Activated T-helper 2 cell treated with anti-CD3 and anti-CD28 coated beads, Interferon-gamma antibody, Interleukin-2, Interleukin-4, amounts not matched to agents 10 μg/mL and 5 μg/mL and 100 μg/mL, durations not matched to agents 14 hours and 24 hours and 36 hours (primary cell): ENCODE results near the gene HTR3B. TPM values are rescaled to one million over a fixed set of nuclear protein-coding genes. Genes with fewer than 3 reads are reported as not detected.

Experiments
- DNase-seq: peaks from one replicate; pipeline ENCODE4 v3.0.0; 2021; ENCODE audit warnings: low spot score
- H3K27ac Mint-ChIP-seq: one replicate; pipeline ENCODE4 v1.8.0; 2021; ENCODE audit warnings: mixed read lengths
- H3K27me3 Mint-ChIP-seq: one replicate; pipeline ENCODE4 v1.8.0; 2021; ENCODE audit warnings: low read depth, mixed read lengths
- H3K36me3 Mint-ChIP-seq: one replicate; pipeline ENCODE4 v1.8.0; 2021; ENCODE audit warnings: low read depth, mixed read lengths
- H3K4me1 Mint-ChIP-seq: one replicate; pipeline ENCODE4 v1.8.0; 2021; ENCODE audit warnings: low read depth, mixed read lengths
- H3K4me3 Mint-ChIP-seq: one replicate; pipeline ENCODE4 v1.8.0; 2021; ENCODE audit warnings: low read depth, mild to moderate bottlenecking, moderate library complexity, mixed read lengths
- H3K9me3 Mint-ChIP-seq: one replicate; pipeline ENCODE4 v1.8.0; 2021; ENCODE audit warnings: mixed read lengths
- intact Hi-C: fragments of 100-400 bp; cut with micrococcal nuclease; formaldehyde crosslinking; loops from one replicate; pipeline ENCODE4 v1.15.1; 2023
- total RNA-seq: library from RNA; stranded (reverse); gene quantifications from 2 replicates; pipeline ENCODE4 v1.2.3, GENCODE V29; 2022

The HTR3B gene, protein sequence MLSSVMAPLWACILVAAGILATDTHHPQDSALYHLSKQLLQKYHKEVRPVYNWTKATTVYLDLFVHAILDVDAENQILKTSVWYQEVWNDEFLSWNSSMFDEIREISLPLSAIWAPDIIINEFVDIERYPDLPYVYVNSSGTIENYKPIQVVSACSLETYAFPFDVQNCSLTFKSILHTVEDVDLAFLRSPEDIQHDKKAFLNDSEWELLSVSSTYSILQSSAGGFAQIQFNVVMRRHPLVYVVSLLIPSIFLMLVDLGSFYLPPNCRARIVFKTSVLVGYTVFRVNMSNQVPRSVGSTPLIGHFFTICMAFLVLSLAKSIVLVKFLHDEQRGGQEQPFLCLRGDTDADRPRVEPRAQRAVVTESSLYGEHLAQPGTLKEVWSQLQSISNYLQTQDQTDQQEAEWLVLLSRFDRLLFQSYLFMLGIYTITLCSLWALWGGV
- not detected in 2 replicates for total RNA-seq

DNA sequence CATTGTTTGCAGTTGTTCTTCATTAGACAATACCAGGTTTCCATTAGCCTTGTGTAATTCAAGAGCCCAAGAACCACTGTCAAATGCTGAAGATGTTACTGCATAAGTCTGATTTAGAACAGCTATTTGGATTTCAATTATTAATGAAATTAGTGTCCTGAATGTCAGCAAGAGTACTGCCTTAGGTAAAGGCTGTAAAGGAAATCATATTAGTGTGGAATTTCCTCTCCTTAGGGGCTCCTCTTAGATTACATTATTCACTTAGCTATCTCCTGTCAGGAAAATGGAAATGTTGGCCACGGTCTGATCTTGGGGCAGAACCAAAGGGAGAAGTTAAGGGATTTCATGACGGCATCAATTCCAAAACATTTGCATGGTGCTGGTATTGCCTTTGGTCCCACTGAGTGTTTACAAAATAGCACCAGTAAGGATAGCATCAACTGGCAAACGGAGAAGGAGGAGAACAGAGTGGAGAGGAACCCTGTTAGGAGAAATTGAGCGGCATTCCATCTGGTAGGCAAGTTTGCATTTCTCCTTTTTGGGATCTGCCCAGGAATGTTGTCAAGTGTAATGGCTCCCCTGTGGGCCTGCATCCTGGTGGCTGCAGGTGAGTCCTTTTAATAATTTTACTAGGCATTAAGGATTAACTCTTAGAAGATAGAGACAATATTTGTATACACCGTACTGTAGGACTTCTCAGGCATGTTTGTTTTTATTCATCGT, at the start of gene HTR3B:
HTR3B (plus strand) TSS at position 418 of the 723 bp plus-strand sequence; CDS start at position 556, 138 bp downstream.
- DNase-seq, result no peak
- Mint-ChIP-seq H3K4me3 (no peak within 1 kb of the TSS), H3K27ac (no peak within 1 kb of the TSS), H3K27me3 (peaks cover 29% of the 10 kb centered on the region), H3K9me3 (no peaks in the 10 kb centered on the region), H3K4me1 (no peaks in the 10 kb centered on the region), H3K36me3 (no peaks in the 10 kb centered on the region)
- intact Hi-C loops, result no loop called here

DNA sequence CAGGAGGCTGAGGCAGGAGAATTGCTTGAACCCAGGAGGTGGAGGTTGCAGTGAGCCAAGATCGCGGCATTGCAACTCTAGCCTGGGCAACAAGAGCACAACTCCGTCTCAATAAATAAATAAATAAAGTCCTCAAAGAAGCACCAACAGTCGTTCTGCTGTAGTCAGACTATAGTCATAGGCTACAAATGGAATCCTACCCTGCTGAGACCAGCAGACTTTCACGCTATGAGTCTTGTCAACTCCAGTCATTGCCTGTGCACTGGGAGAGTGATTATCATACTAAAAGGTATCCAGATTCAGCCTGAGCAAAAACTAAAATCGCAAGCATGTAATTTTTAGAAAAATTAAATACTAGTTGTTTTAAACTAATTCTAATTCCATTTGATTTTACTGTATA, 48.8 kb upstream of the HTR3B start:
- no peaks in the 10 kb centered on the region for H3K9me3 Mint-ChIP-seq
- H3K27me3 Mint-ChIP-seq, result no peaks in the 10 kb centered on the region
- no peak overlapping the region for H3K27ac Mint-ChIP-seq
- no peak for DNase-seq
- H3K4me1 Mint-ChIP-seq, result peaks cover 16% of the 10 kb centered on the region
- H3K4me3 Mint-ChIP-seq, result no peak overlapping the region
- intact Hi-C loops, result no loop called here
- H3K36me3 Mint-ChIP-seq, result peaks cover 26% of the 10 kb centered on the region

DNA sequence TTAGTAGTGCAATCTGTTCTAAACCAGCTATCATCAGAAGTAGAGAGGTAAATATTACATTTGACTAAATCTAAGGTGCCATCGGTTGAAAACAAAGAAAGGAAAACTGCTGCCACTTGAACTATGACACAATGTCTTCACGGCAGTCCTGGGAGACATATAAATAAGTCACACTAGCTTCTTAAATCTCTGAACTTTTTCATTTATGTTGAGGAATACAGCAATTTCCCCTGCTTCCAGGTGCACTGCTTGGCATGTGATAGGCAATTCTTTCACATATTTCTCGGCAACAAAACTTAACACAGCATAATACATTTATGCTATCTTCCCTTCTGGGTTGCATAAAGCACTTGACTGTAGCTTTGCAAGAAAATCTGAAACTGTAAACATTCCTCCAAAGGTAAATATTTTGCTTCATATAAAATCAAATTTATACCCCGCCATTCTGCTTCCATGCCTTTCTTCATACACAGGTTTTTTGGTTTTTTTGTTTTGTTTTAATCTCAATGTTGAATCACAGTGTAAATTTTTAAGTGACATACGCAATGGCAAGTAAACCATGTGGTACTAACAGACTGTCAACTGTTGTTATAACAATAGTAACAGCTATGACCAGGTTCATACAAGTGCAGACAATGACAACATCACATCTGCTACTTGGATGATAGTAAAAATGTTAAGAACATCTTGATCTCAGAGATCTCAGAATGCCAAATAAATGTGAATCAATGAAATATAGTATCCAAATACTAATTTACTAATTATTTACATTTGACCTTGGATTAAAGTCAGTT, 47.4 kb upstream of the HTR3B start:
- no peak for DNase-seq
- Mint-ChIP-seq H3K27ac (no peak overlapping the region), H3K4me1 (peaks cover 23% of the 10 kb centered on the region), H3K9me3 (no peaks in the 10 kb centered on the region), H3K4me3 (no peak overlapping the region), H3K27me3 (no peaks in the 10 kb centered on the region), H3K36me3 (peaks cover 22% of the 10 kb centered on the region)
- intact Hi-C loops, result no loop called here

DNA sequence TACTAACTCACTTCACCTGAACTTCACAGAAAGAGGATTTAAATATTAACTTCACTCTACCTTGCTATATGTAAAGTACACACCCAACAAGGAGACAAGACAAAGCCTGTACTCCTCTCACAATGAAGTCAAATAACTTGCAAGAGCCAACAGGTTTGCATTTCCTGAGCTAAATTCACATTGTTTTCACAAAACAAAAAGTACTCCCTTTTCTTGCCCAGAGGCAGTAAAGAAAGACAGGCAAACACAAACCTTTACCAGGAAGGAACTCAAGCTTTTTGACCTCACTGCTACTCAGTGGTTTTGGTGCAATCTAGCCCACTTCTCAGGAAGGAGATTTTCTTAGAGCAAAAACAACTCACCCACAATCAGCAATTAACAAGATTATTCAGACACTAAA, 44.9 kb upstream of the HTR3B start:
- H3K36me3 Mint-ChIP-seq, result peaks cover 24% of the 10 kb centered on the region
- no peaks in the 10 kb centered on the region for H3K27me3 Mint-ChIP-seq
- H3K9me3 Mint-ChIP-seq, result no peaks in the 10 kb centered on the region
- peak overlapping the region; percentile 79 for H3K27ac Mint-ChIP-seq
- no peak for DNase-seq
- H3K4me3 Mint-ChIP-seq, result peak overlapping the region; percentile 61
- H3K4me1 Mint-ChIP-seq, result peaks cover 29% of the 10 kb centered on the region
- intact Hi-C loops, result no loop called here

DNA sequence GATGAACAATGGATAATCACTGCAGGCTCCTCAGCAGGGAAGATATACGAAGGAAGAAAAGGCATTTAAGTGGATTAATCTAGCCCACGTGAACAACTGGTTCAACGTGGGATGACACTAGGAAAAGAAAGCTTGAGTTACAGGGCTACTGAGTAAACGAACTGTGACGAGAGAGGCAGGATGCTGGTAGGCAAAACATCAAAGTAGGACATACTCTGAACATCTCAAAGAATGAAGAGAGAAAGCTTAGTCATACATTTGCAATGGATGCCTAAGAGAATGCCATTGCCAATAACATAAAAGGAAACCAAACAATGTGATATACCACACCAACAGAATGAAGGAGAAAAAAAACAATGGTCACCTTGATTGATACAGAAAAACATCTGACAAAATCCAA, 42.2 kb upstream of the HTR3B start:
- H3K27me3 Mint-ChIP-seq, result no peaks in the 10 kb centered on the region
- no peak overlapping the region for H3K4me3 Mint-ChIP-seq
- H3K27ac Mint-ChIP-seq, result peak overlapping the region; percentile 58
- H3K9me3 Mint-ChIP-seq, result no peaks in the 10 kb centered on the region
- intact Hi-C loops, result no loop called here
- H3K36me3 Mint-ChIP-seq, result peaks cover 46% of the 10 kb centered on the region
- no peak for DNase-seq
- H3K4me1 Mint-ChIP-seq, result peaks cover 28% of the 10 kb centered on the region

DNA sequence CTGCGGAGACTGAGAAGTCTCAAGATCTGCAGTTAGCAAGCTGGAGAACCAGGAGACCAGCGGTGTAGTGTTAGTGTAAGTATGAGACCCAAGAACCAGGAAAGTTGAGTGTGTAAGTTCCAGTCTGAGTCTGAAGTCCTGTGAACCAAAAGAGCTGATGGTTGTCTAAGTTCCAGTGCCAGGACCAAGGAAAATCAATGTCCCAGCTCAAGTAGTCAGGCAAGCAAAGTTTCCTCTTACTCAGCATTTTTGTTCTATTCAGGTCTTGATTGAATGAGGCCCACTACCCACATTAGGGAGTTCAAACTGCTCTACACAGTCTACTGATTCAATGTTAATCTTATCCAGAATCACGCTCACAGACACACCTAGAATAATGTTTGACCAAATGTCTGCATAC, 40.2 kb upstream of the HTR3B start:
- intact Hi-C loops, result no loop called here
- H3K9me3 Mint-ChIP-seq, result no peaks in the 10 kb centered on the region
- H3K27ac Mint-ChIP-seq, result no peak overlapping the region
- H3K4me3 Mint-ChIP-seq, result no peak overlapping the region
- peaks cover 56% of the 10 kb centered on the region for H3K36me3 Mint-ChIP-seq
- peaks cover 32% of the 10 kb centered on the region for H3K4me1 Mint-ChIP-seq
- no peak for DNase-seq
- H3K27me3 Mint-ChIP-seq, result no peaks in the 10 kb centered on the region

DNA sequence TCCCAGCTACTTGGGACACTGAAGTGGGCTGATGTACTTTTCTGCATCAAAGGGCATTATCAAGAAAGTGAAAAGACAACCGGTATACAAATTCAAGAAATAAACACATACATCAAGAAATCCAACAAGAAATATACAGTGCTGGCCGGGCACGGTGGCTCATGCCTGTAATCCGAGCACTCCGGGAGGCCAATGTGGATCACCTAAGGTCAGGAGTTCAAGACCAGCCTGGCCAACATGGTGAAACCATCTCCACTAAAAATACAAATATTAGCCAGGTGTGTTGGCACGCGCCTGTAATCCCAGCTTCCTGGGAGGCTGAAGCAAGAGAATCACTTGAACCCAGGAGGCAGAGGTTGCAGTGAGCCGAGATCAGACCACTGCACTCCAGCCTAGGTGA, 38.7 kb upstream of the HTR3B start:
- intact Hi-C loops, result no loop called here
- DNase-seq, result no peak

DNA sequence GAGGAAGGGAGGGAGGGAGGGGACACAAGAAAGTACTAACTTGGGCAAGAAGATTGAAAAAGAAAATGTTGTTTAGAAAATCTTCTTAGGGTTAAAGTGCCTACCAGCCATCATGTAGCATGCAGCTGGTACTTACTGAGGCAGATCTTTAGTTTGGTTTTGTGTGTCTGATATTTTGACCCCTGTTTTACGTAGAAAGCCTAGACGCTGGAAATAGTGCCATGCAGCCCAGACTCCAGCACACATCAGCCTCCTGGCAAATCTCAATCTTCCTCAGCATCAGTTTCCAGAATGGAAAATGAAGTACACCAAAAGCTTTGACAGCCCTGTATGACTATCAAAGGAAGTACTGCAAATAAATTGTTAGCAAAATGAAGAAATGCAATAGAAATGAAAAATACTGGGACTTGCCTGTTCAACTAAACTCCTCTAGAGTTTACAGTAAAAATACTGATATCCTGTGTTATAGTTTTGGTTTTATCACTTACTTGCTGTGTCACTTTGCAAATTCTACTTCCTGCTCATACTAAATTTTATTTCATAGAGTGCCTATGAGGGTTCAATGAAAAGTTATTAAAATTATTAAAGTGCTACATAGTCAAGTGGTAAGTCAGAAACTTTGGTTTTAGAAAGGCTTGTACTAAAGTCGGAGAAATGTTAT, 36.6 kb upstream of the HTR3B start:
- intact Hi-C loops, result no loop called here
- Mint-ChIP-seq H3K36me3 (peaks cover 52% of the 10 kb centered on the region), H3K9me3 (no peaks in the 10 kb centered on the region), H3K4me3 (no peak overlapping the region), H3K4me1 (peaks cover 26% of the 10 kb centered on the region), H3K27me3 (no peaks in the 10 kb centered on the region), H3K27ac (peak overlapping the region; percentile 8)
- no peak for DNase-seq

More for the DNA sequence above, 38.7 kb upstream of the HTR3B start:
- H3K4me3 Mint-ChIP-seq, result no peak overlapping the region
- no peaks in the 10 kb centered on the region for H3K9me3 Mint-ChIP-seq
- no peak overlapping the region for H3K27ac Mint-ChIP-seq
- peaks cover 59% of the 10 kb centered on the region for H3K36me3 Mint-ChIP-seq
- no peaks in the 10 kb centered on the region for H3K27me3 Mint-ChIP-seq
- peaks cover 26% of the 10 kb centered on the region for H3K4me1 Mint-ChIP-seq

DNA sequence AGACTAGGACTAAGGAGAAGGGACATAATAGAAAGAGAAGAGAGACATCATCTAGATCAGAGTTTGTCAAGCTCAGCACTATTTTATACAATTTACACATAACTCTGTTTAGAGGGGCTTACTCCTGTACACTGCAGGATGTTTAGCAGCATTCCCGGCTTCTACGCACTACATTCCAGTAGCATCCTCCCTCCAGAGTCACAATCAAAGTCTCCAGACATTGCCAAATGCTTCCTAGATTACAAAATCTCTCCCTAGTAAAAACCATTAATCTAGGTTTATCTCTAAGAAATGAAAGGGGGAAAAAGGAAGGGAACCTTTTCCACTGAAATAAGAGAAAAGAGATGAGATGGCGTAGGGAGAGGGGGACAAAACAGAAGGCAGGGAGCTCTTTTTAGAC, 33.3 kb upstream of the HTR3B start:
- intact Hi-C loops, result no loop called here
- Mint-ChIP-seq H3K9me3 (no peaks in the 10 kb centered on the region), H3K4me1 (peaks cover 42% of the 10 kb centered on the region), H3K27me3 (no peaks in the 10 kb centered on the region), H3K36me3 (peaks cover 42% of the 10 kb centered on the region), H3K27ac (no peak overlapping the region), H3K4me3 (no peak overlapping the region)
- DNase-seq, result no peak

DNA sequence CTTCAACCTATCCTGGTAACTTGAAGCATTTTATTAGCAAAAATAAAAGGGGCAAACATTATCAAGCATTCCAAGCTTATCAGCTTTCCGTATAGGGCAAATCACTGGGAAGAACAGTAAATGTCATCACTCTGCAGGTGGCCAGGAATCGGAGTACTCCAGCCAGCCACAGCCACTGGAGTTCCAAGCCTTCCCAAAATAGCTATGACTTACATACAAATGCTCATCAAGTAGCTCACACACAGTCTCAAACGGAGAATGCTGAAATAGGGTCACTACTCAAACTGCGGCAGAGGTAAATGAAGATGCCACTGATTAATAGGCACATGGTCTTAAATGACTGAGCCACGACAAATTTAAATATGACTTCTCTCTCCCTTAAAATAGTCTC, 31.4 kb upstream of the HTR3B start:
- Mint-ChIP-seq H3K36me3 (peaks cover 27% of the 10 kb centered on the region), H3K4me1 (peaks cover 49% of the 10 kb centered on the region)

DNA sequence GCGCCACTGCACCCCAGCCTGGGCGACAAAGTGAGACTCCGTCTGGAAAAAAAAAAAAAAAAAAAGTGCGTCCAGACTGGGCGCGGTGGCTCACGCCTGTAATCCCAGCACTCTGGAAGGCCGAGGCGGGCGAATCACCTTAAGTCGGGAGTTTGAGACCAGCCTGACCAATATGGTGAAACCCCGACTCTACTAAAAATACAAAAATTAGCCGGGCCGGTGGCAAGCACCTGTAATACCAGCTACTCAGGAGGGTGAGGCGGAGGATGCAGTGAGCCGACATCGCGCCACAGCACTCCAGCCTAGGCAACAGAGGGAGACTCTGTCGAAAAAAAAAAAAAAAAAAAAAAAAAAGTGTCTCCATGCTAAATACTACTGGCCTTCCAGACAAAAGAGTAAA, 30.5 kb upstream of the HTR3B start:
- DNase-seq, result no peak
- intact Hi-C loops, result loop anchor here (2.0 kb wide), 2 partner anchors 67 to 101 kb away; partner anchors contain the start of gene ZW10
- H3K36me3 Mint-ChIP-seq, result peaks cover 25% of the 10 kb centered on the region
- no peaks in the 10 kb centered on the region for H3K27me3 Mint-ChIP-seq
- H3K4me3 Mint-ChIP-seq, result peak overlapping the region; percentile 95
- no peaks in the 10 kb centered on the region for H3K9me3 Mint-ChIP-seq
- H3K4me1 Mint-ChIP-seq, result peaks cover 46% of the 10 kb centered on the region
- H3K27ac Mint-ChIP-seq, result no peak overlapping the region

More for the DNA sequence above, 31.4 kb upstream of the HTR3B start:
- no peaks in the 10 kb centered on the region for H3K9me3 Mint-ChIP-seq
- intact Hi-C loops, result no loop called here
- peak overlapping the region; percentile 95 for H3K4me3 Mint-ChIP-seq
- DNase-seq, result no peak
- no peaks in the 10 kb centered on the region for H3K27me3 Mint-ChIP-seq
- no peak overlapping the region for H3K27ac Mint-ChIP-seq

DNA sequence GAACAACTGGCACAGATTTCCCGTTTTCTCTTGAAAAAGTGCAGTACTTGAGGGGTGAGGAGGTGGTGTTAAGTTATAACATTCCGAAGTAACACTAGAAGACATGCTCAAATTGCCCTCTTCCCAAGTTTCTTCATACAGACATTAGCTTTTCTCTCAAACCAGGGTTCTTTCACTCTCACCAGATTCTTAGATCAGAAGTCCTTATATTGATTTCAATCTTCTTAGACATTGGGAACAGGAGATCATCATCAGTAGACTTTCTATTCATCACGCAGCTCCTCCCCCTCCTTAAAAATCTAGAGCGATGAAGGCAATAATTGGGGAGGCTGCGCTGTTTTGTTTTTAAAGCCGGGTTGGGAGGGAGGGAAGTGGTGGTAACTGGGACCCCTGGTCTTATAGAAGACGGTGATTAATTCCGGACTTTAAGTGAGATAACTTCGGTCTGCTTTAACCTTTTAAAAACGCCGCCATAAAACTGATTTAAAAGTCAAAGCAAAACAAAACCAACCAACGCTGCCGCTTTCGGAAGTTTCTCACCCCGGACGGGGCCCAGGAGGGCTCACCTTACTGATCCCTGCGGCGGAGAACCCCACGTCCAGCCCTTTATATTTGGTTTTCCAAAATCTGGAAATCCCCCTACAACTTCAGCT, 29.9 kb upstream of the HTR3B start:
- no peak for DNase-seq
- Mint-ChIP-seq H3K9me3 (no peaks in the 10 kb centered on the region), H3K27ac (peak overlapping the region; percentile 69), H3K27me3 (no peaks in the 10 kb centered on the region), H3K4me1 (peaks cover 46% of the 10 kb centered on the region), H3K36me3 (peaks cover 25% of the 10 kb centered on the region), H3K4me3 (peak overlapping the region; percentile 95)
- intact Hi-C loops, result loop anchor here (1.0 to 2.0 kb wide), 3 partner anchors 68 to 526 kb away; partner anchors contain the start of genes C11orf71, RBM7 and ZW10
